ENCODE measurements around the gene EFNA4.

DNA sequence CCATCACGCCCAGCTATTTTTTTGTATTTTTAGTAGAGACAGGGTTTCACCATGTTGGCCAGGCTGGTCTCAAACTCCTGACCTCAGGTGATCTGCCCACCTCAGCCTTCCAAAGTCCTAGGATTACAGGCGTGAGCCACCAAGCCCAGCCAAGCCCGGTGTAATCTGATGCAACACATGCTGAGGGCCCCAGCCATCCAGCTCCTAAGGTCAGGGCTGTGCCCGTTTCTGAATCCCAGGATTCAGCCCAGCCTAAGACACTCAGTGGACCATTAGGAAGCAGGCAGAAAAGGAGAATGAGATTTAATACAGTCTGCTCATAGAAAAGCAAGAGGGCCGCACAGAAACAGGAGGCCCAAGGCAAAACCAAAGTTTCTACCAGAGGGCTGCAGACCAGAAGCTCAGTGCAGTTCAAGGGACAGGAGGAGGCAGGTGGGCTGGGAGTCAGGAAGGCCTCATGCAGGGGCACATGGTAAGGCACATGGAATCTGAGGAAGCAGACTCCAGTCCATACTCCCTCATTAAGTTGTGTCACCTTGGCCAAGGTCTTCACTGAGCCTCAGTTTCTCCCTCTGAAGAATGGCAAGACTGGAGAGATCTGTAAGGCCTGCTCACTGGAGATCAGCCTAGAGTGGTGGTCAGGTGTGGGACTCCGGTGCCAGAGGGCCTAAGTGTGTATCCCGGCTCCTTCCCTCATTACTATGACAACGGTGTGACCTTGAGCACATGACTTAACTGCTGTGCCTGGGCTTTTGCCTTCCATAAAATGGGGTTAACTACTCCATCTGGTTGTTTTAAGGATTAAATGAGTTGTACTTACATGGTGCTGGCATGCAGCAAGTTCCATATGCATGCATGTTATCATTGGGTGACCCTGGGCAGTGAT lies 14.8 kb upstream of the EFNA4 start:
- TF ChIP-seq GATA2 (IDR thresholded peaks at IDR 0.05; ENCODE audit: low read depth, low read length) (no peak), GATA3 (IDR thresholded peaks at IDR 0.05; ENCODE audit: low read depth, low read length) (no peak)
